Natural killer cell (primary cell): ENCODE data around the gene IL12A. TPM values are rescaled to one million over a fixed set of nuclear protein-coding genes. Genes with fewer than 3 reads are reported as not detected.

ENCODE experiments used
- ATAC-seq, 3 donors: fragments of 150-1000 bp in 2 of 3; fragments of 200-7000 bp in 1 of 3; cut with Tn5 transposase; 1 replicate in 1 of 3; 2 replicates in 2 of 3; pipeline ENCODE4 v1.10.0; 2021; ENCODE audit warnings: mild to moderate bottlenecking in 2 of 3, moderate library complexity in 2 of 3
- DNase-seq, 2 donors: peaks; one replicate each; pipeline versions ENCODE4 v3.0.0 to v3.0.0-alpha.2; 2013 to 2021; ENCODE audit warnings: mixed read lengths in 1 of 2
- H3K27ac ChIP-seq: one replicate; pipeline ENCODE4 v1.5.1; 2013; ENCODE audit warnings: mild to moderate bottlenecking, low read length
- H3K27me3 ChIP-seq: one replicate; pipeline ENCODE4 v1.6.1; 2013; ENCODE audit warnings: low read length; ENCODE audit not compliant: control insufficient read depth, insufficient read depth
- H3K36me3 ChIP-seq: one replicate; pipeline ENCODE4 v1.6.1; 2013; ENCODE audit warnings: low read length; ENCODE audit not compliant: control insufficient read depth, insufficient read depth
- H3K4me1 ChIP-seq: one replicate; pipeline ENCODE4 v1.6.1; 2013; ENCODE audit warnings: low read length; ENCODE audit not compliant: control insufficient read depth, insufficient read depth
- H3K4me3 ChIP-seq: one replicate; pipeline ENCODE4 v1.5.1; 2013; ENCODE audit warnings: low read length
- H3K9me3 ChIP-seq: one replicate; pipeline ENCODE4 v1.6.1; 2013; ENCODE audit warnings: low read length; ENCODE audit not compliant: control insufficient read depth, insufficient read depth
- H3K27ac Mint-ChIP-seq, 2 donors: one replicate each; pipeline ENCODE4 v1.8.0; 2022; ENCODE audit warnings: mild to moderate bottlenecking in 2 of 2, mixed read lengths in 2 of 2, moderate library complexity in 1 of 2
- H3K27me3 Mint-ChIP-seq, 2 donors: one replicate each; pipeline ENCODE4 v1.8.0; 2022; ENCODE audit warnings: low read depth in 2 of 2, mixed read lengths in 2 of 2
- H3K36me3 Mint-ChIP-seq: one replicate; pipeline ENCODE4 v1.8.0; 2022; ENCODE audit warnings: mixed read lengths
- H3K4me1 Mint-ChIP-seq, 2 donors: one replicate each; pipeline ENCODE4 v1.8.0; 2022; ENCODE audit warnings: mixed read lengths in 2 of 2
- H3K4me3 Mint-ChIP-seq: one replicate; pipeline ENCODE4 v1.8.0; 2022; ENCODE audit warnings: mild to moderate bottlenecking, moderate library complexity, mixed read lengths
- H3K9me3 Mint-ChIP-seq, 2 donors: one replicate each; pipeline ENCODE4 v1.8.0; 2022; ENCODE audit warnings: mixed read lengths in 2 of 2
- CTCF ChIP-seq: fragments of 200-600 bp; IDR thresholded peaks from one replicate; pipeline ENCODE4 v1.8.0; 2022; ENCODE audit warnings: antibody characterized with exemption
- WGBS: methylation state at CpG from one replicate; pipeline ENCODE4 v1.1.7; 2013; ENCODE audit warnings: missing lambda C conversion rate; ENCODE audit not compliant: insufficient coverage; 5-methylcytosine and 5-hydroxymethylcytosine counted together
- intact Hi-C: fragments of 100-400 bp; cut with micrococcal nuclease; formaldehyde crosslinking; loops from one replicate; pipeline ENCODE4 v1.14.2; 2022
- total RNA-seq, 4 donors: library from RNA; stranded (reverse); fragments of 120-200 nt in 1 of 4; gene quantifications; one replicate each; pipeline versions ENCODE4 v1.2.3 to v1.2.4, GENCODE V29; 2013 to 2022

IL12A gene
- total RNA-seq, 3 donors from 2014 or later (not counting 1 experiment from before 2014, with no cell fraction given) = 1.2 to 3.3 (median 2.4) TPM

- H3K36me3 ChIP-seq = no peaks in the 10 kb centered on the region
- no peaks in the 10 kb centered on the region for H3K36me3 Mint-ChIP-seq
- TF ChIP-seq CTCF = no peak
- no peaks in the 10 kb centered on the region for H3K4me1 ChIP-seq
- H3K9me3 Mint-ChIP-seq = no peaks in the 10 kb centered on the region
- H3K27me3 ChIP-seq = no peaks in the 10 kb centered on the region
- no peak overlapping the region for H3K27ac Mint-ChIP-seq
- intact Hi-C loops = no loop called here
- H3K27ac ChIP-seq = no peak overlapping the region
- DNase-seq (no peak), ATAC-seq (peak in 1 of 3 donors; percentile 39)
- H3K9me3 ChIP-seq = no peaks in the 10 kb centered on the region
- H3K4me3 Mint-ChIP-seq = no peak overlapping the region
- no peaks in the 10 kb centered on the region for H3K27me3 Mint-ChIP-seq
- H3K4me3 ChIP-seq = no peak overlapping the region
- WGBS = 26% methylated on average over 5 of the region's 6 CpGs
- peaks cover 0 to 5% of the 10 kb centered on the region in 2 donors for H3K4me1 Mint-ChIP-seq
Observed at GRCh38 chr3:160027541-160028195, 39.0 kb downstream of the IL12A start.

GRCh38 chr3:160035757-160036156 lies 47.1 kb downstream of the IL12A start:
- Histone ChIP-seq H3K27ac (no peak overlapping the region), H3K9me3 (no peaks in the 10 kb centered on the region), H3K4me3 (no peak overlapping the region), H3K27me3 (peaks cover 7% of the 10 kb centered on the region), H3K4me1 (peaks cover 5% of the 10 kb centered on the region), H3K36me3 (no peaks in the 10 kb centered on the region)
- Mint-ChIP-seq H3K4me3 (no peak overlapping the region), H3K9me3 (no peaks in the 10 kb centered on the region), H3K27ac (no peak overlapping the region), H3K36me3 (no peaks in the 10 kb centered on the region), H3K4me1 (no peaks in the 10 kb centered on the region), H3K27me3 (peaks cover 6 to 18% of the 10 kb centered on the region in 2 donors)
- DNase-seq = no peak
- WGBS = 100% methylated on average over 1 of the region's 1 CpG
- intact Hi-C loops = no loop called here
- no peak for ATAC-seq
- no peak for TF ChIP-seq CTCF

DNA sequence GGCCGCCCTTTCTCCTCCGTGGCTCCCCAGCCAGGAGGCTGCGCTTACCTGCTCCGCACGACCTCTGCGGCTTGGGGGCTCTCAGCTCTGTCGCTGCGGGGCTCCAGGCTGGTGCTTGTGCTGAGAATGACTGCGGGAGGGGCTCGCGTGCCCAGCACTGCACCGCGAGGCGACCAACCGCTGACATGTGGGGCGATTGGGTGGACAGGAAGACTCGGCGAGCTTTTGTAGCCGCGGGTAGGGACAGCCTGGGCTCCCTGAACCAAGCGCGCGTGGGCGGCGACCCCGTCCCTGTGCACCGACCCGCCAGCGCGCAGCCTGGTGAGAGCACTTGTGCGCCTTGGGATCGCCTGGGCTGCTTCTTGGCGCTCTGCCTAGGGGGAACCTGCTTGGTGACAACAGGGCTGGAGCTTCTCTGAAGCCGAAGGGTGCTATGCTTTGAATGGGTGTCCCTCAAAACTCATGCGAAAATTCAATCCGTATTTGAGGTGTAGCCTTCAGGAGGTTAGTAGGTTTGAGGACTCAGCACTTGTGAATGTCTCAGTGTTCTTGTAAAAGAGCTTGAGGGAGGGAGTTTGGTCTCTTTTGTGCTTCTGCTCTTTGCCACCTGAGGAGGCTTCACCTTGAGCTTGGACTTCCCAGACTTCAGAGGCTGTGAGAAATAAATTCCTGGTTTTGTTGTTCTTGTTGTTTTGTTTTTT lies 50.4 kb downstream of the IL12A start:
- H3K27ac ChIP-seq = no peak overlapping the region
- H3K4me1 ChIP-seq = peaks cover 5% of the 10 kb centered on the region
- Mint-ChIP-seq H3K27me3 (peaks cover 14 to 38% of the 10 kb centered on the region in 2 donors), H3K4me1 (no peaks in the 10 kb centered on the region), H3K36me3 (peaks cover 9% of the 10 kb centered on the region), H3K4me3 (no peak overlapping the region), H3K27ac (no peak overlapping the region), H3K9me3 (peaks cover 7 to 8% of the 10 kb centered on the region in 2 donors)
- DNase-seq = no peak
- H3K9me3 ChIP-seq = peaks cover 4% of the 10 kb centered on the region
- intact Hi-C loops = no loop called here
- H3K27me3 ChIP-seq = peaks cover 7% of the 10 kb centered on the region
- no peaks in the 10 kb centered on the region for H3K36me3 ChIP-seq
- H3K4me3 ChIP-seq = no peak overlapping the region
- peak in 1 of 3 donors; percentile 32 for ATAC-seq
- 3% methylated on average over 36 of the region's 36 CpGs for WGBS
- no peak for TF ChIP-seq CTCF
